Fibroblast of the aortic adventitia (primary cell): Measurements from ENCODE around the gene SUMO3. TPM values are rescaled to one million over a fixed set of nuclear protein-coding genes. Genes with fewer than 3 reads are reported as not detected.

Experiments used
- DNase-seq: peaks from one replicate; pipeline ENCODE4 v3.0.0-alpha.2; 2010; ENCODE audit warnings: low read depth
- H3K4me3 ChIP-seq: 2 replicates; pipeline ENCODE4 v1.5.1; 2011; ENCODE audit warnings: low read depth, mild to moderate bottlenecking, control low read depth, low read length, moderate library complexity
- CTCF ChIP-seq: IDR thresholded peaks from 2 replicates; pipeline ENCODE4 v1.5.1; 2011; ENCODE audit warnings: mild to moderate bottlenecking, low read length, control low read depth, inconsistent platforms; ENCODE audit not compliant: insufficient read depth
- total RNA-seq: library from RNA; depleted of rRNA; stranded (reverse); fragments of >200 nt; gene quantifications from 2 replicates; pipeline ENCODE4 v1.2.3, GENCODE V29; 2012; ENCODE audit warnings: low replicate concordance

Gene SUMO3
- total RNA-seq = 43.2 and 130 TPM in 2 replicates

GRCh38 chr21:44817914-44818639 lies at the start of gene SUMO3:
TSS of gene SUMO3 (minus strand) at chr21:44818062. CDS start at chr21:44817968, 94 bp downstream.
- TF ChIP-seq CTCF = no peak
- H3K4me3 ChIP-seq = peak within 1 kb of the TSS; percentile 80
- peak; percentile 72 for DNase-seq

- DNase-seq = no peak
- no peak for TF ChIP-seq CTCF
- no peak overlapping the region for H3K4me3 ChIP-seq
These were observed 49.6 kb upstream of the SUMO3 start for GRCh38 chr21:44867464-44867863.

GRCh38 chr21:44866780-44867179 lies 48.9 kb upstream of the SUMO3 start:
- DNase-seq = peak; percentile 51
- H3K4me3 ChIP-seq = no peak overlapping the region
- TF ChIP-seq CTCF = no peak

GRCh38 chr21:44865561-44866280 lies 47.9 kb upstream of the SUMO3 start:
- DNase-seq = no peak
- no peak overlapping the region for H3K4me3 ChIP-seq
- TF ChIP-seq CTCF = no peak

GRCh38 chr21:44862869-44863685 lies 45.2 kb upstream of the SUMO3 start:
- TF ChIP-seq CTCF = no peak
- no peak overlapping the region for H3K4me3 ChIP-seq
- DNase-seq = no peak

GRCh38 chr21:44858791-44859190 lies 40.9 kb upstream of the SUMO3 start:
- H3K4me3 ChIP-seq = no peak overlapping the region
- DNase-seq = no peak
- TF ChIP-seq CTCF = no peak
